GM12878 (cell line): ENCODE data around the gene FTH1.

ENCODE experiments used
- BRCA1 ChIP-seq: IDR thresholded peaks from 2 replicates; pipeline ENCODE4 v1.6.1; 2011; ENCODE audit warnings: low read depth, low read length, improper control_type of control experiment
- CBX5 ChIP-seq: sonication (generic); IDR thresholded peaks from 2 replicates; pipeline ENCODE4 v1.6.1; 2016; ENCODE audit warnings: low read depth, moderate library complexity, mild to moderate bottlenecking, inconsistent platforms
- CHD1 ChIP-seq: IDR thresholded peaks from 2 replicates; pipeline ENCODE4 v1.6.1; 2012; ENCODE audit warnings: low read depth, low read length, improper control_type of control experiment
- ESRRA ChIP-seq: IDR thresholded peaks from 2 replicates; pipeline ENCODE4 v1.6.1; 2012; ENCODE audit warnings: mild to moderate bottlenecking, low read length, improper control_type of control experiment
- RAD21 ChIP-seq: IDR thresholded peaks from 2 replicates; pipeline ENCODE4 v1.6.1; 2011; ENCODE audit warnings: mild to moderate bottlenecking, low read depth, low read length, moderate library complexity; ENCODE audit not compliant: insufficient read depth
- SIN3A ChIP-seq: IDR thresholded peaks from 2 replicates; pipeline ENCODE4 v1.6.1; 2012; ENCODE audit warnings: low read depth, low read length, improper control_type of control experiment
- SP1 ChIP-seq: IDR thresholded peaks from one replicate; pipeline ENCODE4 v1.6.1; 2011; ENCODE audit warnings: low read depth, low read length
- TAF1 ChIP-seq: IDR thresholded peaks from 2 replicates; pipeline ENCODE4 v1.6.1; 2011; ENCODE audit warnings: mild to moderate bottlenecking, low read depth, low read length, borderline replicate concordance
- TCF7 ChIP-seq: IDR thresholded peaks from 2 replicates; pipeline ENCODE4 v1.6.1; 2014; ENCODE audit warnings: antibody characterized with exemption, borderline replicate concordance
- ZNF384 ChIP-seq: IDR thresholded peaks from 2 replicates; pipeline ENCODE4 v1.6.1; 2012; ENCODE audit warnings: low read depth, mild to moderate bottlenecking, low read length, improper control_type of control experiment, borderline replicate concordance
- TF ChIP-seq, protein P1 (sequence below): fragments of 450-650 bp; IDR thresholded peaks from 2 replicates; pipeline ENCODE4 v1.6.1; 2016; ENCODE audit warnings: mild to moderate bottlenecking
- TF ChIP-seq, protein P2 (sequence below): fragments of 150-350 bp; IDR thresholded peaks from 2 replicates; pipeline ENCODE4 v1.6.1; 2016; ENCODE audit warnings: low read depth, low read length
- TF ChIP-seq, protein P3 (sequence below), 3 experiments: IDR thresholded peaks in 2 of 3; conservative IDR thresholded peaks in 1 of 3; 2 replicates each; pipeline ENCODE4 v1.5.1; 2011; ENCODE audit warnings: low read depth in 3 of 3, low read length in 3 of 3, mild to moderate bottlenecking in 3 of 3, control low read depth in 2 of 3, moderate library complexity in 2 of 3, inconsistent platforms in 1 of 3, mixed read lengths in 1 of 3; ENCODE audit not compliant: control insufficient read depth in 2 of 3, insufficient read depth in 1 of 3; ENCODE audit errors: extremely low read depth in 1 of 3
- TF ChIP-seq, protein P4 (sequence below): IDR thresholded peaks from 2 replicates; pipeline ENCODE4 v1.6.1; 2012; ENCODE audit warnings: mild to moderate bottlenecking, low read depth, low read length

DNA sequence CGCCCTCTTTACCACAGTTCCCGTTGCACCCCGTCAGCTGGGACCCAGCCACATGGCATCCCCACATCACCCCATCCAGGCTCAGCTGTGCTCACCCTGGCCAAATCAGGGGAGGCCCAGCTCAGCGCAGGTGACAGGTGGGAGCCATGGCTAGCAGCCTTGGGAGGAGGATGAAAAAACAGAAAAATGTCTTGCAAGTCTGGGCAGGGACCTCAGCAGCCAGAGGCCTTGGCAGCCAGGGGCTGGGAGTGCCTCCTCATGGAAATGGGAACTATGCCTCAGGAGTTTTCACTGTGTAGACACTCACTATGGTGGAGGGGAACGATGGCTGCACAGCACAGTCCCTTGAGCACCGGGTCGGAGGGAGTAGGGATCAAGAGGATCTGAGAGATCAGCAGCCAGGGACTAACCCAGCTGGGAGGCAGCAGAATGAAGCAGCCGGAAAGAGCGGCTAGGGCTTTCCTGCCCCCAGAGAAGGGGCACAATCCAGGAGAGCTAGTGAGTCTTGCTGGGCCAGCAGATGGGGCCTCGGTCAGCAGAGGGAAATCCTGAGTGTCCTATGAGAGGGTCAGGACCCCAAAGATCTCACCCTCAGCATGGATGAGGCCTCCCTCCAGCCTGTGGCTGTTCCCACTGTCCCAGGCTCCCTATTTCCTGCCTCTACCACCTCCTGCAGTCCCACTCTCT is 6.2 kb upstream of the FTH1 start:
- TF ChIP-seq, protein P1, sequence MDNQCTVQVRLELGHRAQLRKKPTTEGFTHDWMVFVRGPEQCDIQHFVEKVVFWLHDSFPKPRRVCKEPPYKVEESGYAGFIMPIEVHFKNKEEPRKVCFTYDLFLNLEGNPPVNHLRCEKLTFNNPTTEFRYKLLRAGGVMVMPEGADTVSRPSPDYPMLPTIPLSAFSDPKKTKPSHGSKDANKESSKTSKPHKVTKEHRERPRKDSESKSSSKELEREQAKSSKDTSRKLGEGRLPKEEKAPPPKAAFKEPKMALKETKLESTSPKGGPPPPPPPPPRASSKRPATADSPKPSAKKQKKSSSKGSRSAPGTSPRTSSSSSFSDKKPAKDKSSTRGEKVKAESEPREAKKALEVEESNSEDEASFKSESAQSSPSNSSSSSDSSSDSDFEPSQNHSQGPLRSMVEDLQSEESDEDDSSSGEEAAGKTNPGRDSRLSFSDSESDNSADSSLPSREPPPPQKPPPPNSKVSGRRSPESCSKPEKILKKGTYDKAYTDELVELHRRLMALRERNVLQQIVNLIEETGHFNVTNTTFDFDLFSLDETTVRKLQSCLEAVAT: no peak
- TF ChIP-seq, protein P2, sequence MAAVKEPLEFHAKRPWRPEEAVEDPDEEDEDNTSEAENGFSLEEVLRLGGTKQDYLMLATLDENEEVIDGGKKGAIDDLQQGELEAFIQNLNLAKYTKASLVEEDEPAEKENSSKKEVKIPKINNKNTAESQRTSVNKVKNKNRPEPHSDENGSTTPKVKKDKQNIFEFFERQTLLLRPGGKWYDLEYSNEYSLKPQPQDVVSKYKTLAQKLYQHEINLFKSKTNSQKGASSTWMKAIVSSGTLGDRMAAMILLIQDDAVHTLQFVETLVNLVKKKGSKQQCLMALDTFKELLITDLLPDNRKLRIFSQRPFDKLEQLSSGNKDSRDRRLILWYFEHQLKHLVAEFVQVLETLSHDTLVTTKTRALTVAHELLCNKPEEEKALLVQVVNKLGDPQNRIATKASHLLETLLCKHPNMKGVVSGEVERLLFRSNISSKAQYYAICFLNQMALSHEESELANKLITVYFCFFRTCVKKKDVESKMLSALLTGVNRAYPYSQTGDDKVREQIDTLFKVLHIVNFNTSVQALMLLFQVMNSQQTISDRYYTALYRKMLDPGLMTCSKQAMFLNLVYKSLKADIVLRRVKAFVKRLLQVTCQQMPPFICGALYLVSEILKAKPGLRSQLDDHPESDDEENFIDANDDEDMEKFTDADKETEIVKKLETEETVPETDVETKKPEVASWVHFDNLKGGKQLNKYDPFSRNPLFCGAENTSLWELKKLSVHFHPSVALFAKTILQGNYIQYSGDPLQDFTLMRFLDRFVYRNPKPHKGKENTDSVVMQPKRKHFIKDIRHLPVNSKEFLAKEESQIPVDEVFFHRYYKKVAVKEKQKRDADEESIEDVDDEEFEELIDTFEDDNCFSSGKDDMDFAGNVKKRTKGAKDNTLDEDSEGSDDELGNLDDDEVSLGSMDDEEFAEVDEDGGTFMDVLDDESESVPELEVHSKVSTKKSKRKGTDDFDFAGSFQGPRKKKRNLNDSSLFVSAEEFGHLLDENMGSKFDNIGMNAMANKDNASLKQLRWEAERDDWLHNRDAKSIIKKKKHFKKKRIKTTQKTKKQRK: no peak
- no peak for TF ChIP-seq RAD21
- TF ChIP-seq SIN3A: no peak
- no peak for TF ChIP-seq ZNF384
- no peak for TF ChIP-seq CHD1
- no peak for TF ChIP-seq BRCA1
- no peak for TF ChIP-seq ESRRA
- TF ChIP-seq, protein P3, sequence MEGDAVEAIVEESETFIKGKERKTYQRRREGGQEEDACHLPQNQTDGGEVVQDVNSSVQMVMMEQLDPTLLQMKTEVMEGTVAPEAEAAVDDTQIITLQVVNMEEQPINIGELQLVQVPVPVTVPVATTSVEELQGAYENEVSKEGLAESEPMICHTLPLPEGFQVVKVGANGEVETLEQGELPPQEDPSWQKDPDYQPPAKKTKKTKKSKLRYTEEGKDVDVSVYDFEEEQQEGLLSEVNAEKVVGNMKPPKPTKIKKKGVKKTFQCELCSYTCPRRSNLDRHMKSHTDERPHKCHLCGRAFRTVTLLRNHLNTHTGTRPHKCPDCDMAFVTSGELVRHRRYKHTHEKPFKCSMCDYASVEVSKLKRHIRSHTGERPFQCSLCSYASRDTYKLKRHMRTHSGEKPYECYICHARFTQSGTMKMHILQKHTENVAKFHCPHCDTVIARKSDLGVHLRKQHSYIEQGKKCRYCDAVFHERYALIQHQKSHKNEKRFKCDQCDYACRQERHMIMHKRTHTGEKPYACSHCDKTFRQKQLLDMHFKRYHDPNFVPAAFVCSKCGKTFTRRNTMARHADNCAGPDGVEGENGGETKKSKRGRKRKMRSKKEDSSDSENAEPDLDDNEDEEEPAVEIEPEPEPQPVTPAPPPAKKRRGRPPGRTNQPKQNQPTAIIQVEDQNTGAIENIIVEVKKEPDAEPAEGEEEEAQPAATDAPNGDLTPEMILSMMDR (IDR thresholded peaks at IDR 0.05 in 2 of 3, conservative IDR thresholded peaks at IDR 0.05 in 1 of 3; ENCODE audit: control insufficient read depth in 2 of 3, extremely low read depth in 1 of 3, insufficient read depth in 1 of 3, low read depth in 3 of 3, low read length in 3 of 3): no peak
- TF ChIP-seq CBX5: no peak
- TF ChIP-seq TCF7: no peak
- no peak for TF ChIP-seq TAF1
- TF ChIP-seq, protein P4, sequence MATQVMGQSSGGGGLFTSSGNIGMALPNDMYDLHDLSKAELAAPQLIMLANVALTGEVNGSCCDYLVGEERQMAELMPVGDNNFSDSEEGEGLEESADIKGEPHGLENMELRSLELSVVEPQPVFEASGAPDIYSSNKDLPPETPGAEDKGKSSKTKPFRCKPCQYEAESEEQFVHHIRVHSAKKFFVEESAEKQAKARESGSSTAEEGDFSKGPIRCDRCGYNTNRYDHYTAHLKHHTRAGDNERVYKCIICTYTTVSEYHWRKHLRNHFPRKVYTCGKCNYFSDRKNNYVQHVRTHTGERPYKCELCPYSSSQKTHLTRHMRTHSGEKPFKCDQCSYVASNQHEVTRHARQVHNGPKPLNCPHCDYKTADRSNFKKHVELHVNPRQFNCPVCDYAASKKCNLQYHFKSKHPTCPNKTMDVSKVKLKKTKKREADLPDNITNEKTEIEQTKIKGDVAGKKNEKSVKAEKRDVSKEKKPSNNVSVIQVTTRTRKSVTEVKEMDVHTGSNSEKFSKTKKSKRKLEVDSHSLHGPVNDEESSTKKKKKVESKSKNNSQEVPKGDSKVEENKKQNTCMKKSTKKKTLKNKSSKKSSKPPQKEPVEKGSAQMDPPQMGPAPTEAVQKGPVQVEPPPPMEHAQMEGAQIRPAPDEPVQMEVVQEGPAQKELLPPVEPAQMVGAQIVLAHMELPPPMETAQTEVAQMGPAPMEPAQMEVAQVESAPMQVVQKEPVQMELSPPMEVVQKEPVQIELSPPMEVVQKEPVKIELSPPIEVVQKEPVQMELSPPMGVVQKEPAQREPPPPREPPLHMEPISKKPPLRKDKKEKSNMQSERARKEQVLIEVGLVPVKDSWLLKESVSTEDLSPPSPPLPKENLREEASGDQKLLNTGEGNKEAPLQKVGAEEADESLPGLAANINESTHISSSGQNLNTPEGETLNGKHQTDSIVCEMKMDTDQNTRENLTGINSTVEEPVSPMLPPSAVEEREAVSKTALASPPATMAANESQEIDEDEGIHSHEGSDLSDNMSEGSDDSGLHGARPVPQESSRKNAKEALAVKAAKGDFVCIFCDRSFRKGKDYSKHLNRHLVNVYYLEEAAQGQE: no peak
- no peak for TF ChIP-seq SP1
